Measurements from ENCODE around the gene FRMPD1.

DNA sequence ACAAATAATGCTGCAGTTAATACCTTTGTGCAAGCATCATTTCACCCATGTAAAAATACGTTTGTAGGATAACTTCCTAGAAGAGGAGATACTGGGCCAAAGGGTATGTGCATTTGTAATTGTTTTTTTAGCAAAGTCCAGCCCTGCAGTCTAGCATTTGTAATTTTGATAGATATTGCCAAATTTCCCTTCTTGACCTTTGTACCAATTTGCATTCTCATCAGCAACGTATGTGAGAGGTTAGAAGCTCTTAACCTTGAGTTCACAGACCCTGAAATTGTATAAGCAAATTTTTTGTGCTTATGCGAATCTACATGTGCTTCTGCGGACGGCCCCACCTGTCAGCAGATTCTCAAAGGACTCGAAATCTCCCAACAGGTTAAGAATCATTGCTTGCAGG is 39.7 kb upstream of the FRMPD1 start:
- TF ChIP-seq CTCF (IDR thresholded peaks at IDR 0.05) (no peak), POLR2A (IDR thresholded peaks at IDR 0.05) (no peak)
